ENCODE data around the gene PLEKHG4B. TPM values are rescaled to one million over a fixed set of nuclear protein-coding genes. Genes with fewer than 3 reads are reported as not detected.

Gene PLEKHG4B
- total RNA-seq, 1 experiment from 2014 or later = 0.02 TPM

DNA sequence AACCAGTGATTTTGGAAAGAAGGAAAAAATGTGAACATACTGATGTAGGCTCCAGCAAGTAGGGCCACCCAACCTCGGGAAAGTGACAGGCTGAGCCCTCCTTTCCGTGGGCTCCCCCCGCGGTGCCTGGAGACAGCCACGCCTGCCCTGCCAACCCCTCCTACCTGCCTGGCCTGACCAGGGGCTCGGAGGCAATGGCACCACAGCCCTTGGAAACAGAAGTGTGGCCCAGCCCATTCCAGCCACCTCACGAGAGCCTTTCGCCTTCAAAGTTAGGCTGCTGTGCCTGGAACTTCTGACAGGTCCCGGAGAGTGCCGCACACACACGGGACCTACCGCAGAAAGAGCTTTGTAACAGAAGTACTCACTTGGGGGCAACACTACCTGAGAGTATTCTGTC is 49.8 kb downstream of the PLEKHG4B start:
- H3K9me2 ChIP-seq (ENCODE audit: insufficient read depth) = no peaks in the 10 kb centered on the region
- ChIA-PET CTCF (no interaction called here), POLR2A (no interaction called here), RAD21 (ENCODE audit: low non-redundant PET in 1 of 2, low total read pairs in 2 of 2, uncharacterized antibody in 2 of 2, unreplicated experiment in 2 of 2) (no interaction called here)
- no peak overlapping the region for H3K4me3 ChIP-seq (replicated peaks in 1 of 2; ENCODE audit: low read depth in 1 of 2, low read length in 2 of 2)
- no TSS peak for BruUV-seq (replicated peaks)
- H3K9me3 ChIP-seq (ENCODE audit: control insufficient read depth in 1 of 2, insufficient read depth in 1 of 2, low read depth in 1 of 2, low read length in 2 of 2) = no peaks in the 10 kb centered on the region; a peak in 1 of 4 replicates
- no peaks in the 10 kb centered on the region for H3K27me3 ChIP-seq (ENCODE audit: insufficient read depth, low read length)
- intact Hi-C loops (cut with micrococcal nuclease) = no loop called here
- H2AFZ ChIP-seq (ENCODE audit: low read depth, low read length, poor library complexity, severe bottlenecking) = no peak overlapping the region
- H3K4me1 ChIP-seq (ENCODE audit: control insufficient read depth in 1 of 2, insufficient read depth in 2 of 2, low read length in 2 of 2) = no peaks in the 10 kb centered on the region
- TF ChIP-seq RAD21 (IDR thresholded peaks at IDR 0.05; ENCODE audit: low read depth) (no peak), EZH2phosphoT487 (IDR thresholded peaks at IDR 0.05; ENCODE audit: borderline replicate concordance) (no peak), CBX3 (IDR thresholded peaks at IDR 0.05; ENCODE audit: low read depth) (no peak), EGR1 (IDR thresholded peaks at IDR 0.05; ENCODE audit: low read depth) (no peak), YY1 (IDR thresholded peaks at IDR 0.05; ENCODE audit: extremely low read depth, insufficient replicate concordance, low read depth, low read length) (no peak), ZNF274 (IDR thresholded peaks at IDR 0.05; ENCODE audit: low read depth, low read length) (no peak), POLR2AphosphoS5 (IDR thresholded peaks at IDR 0.05; ENCODE audit: low read depth, low read length) (no peak)
- TF ChIP-seq, protein P1, sequence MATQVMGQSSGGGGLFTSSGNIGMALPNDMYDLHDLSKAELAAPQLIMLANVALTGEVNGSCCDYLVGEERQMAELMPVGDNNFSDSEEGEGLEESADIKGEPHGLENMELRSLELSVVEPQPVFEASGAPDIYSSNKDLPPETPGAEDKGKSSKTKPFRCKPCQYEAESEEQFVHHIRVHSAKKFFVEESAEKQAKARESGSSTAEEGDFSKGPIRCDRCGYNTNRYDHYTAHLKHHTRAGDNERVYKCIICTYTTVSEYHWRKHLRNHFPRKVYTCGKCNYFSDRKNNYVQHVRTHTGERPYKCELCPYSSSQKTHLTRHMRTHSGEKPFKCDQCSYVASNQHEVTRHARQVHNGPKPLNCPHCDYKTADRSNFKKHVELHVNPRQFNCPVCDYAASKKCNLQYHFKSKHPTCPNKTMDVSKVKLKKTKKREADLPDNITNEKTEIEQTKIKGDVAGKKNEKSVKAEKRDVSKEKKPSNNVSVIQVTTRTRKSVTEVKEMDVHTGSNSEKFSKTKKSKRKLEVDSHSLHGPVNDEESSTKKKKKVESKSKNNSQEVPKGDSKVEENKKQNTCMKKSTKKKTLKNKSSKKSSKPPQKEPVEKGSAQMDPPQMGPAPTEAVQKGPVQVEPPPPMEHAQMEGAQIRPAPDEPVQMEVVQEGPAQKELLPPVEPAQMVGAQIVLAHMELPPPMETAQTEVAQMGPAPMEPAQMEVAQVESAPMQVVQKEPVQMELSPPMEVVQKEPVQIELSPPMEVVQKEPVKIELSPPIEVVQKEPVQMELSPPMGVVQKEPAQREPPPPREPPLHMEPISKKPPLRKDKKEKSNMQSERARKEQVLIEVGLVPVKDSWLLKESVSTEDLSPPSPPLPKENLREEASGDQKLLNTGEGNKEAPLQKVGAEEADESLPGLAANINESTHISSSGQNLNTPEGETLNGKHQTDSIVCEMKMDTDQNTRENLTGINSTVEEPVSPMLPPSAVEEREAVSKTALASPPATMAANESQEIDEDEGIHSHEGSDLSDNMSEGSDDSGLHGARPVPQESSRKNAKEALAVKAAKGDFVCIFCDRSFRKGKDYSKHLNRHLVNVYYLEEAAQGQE (IDR thresholded peaks at IDR 0.05; ENCODE audit: low read depth) = no peak
- TF ChIP-seq, protein P2, sequence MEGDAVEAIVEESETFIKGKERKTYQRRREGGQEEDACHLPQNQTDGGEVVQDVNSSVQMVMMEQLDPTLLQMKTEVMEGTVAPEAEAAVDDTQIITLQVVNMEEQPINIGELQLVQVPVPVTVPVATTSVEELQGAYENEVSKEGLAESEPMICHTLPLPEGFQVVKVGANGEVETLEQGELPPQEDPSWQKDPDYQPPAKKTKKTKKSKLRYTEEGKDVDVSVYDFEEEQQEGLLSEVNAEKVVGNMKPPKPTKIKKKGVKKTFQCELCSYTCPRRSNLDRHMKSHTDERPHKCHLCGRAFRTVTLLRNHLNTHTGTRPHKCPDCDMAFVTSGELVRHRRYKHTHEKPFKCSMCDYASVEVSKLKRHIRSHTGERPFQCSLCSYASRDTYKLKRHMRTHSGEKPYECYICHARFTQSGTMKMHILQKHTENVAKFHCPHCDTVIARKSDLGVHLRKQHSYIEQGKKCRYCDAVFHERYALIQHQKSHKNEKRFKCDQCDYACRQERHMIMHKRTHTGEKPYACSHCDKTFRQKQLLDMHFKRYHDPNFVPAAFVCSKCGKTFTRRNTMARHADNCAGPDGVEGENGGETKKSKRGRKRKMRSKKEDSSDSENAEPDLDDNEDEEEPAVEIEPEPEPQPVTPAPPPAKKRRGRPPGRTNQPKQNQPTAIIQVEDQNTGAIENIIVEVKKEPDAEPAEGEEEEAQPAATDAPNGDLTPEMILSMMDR (IDR thresholded peaks at IDR 0.05 in 2 of 3, conservative IDR thresholded peaks at IDR 0.05 in 1 of 3; ENCODE audit: borderline replicate concordance in 1 of 3, insufficient read depth in 1 of 3, low read depth in 2 of 3, low read length in 2 of 3) = no peak
- no peak overlapping the region for H3K9ac ChIP-seq (ENCODE audit: low read length)
- no peaks in the 10 kb centered on the region for H4K20me1 ChIP-seq (ENCODE audit: insufficient read depth)
- DNase-seq (ENCODE audit: low read depth, low spot score) = no peak
- H3K4me2 ChIP-seq (ENCODE audit: low read length) = no peak overlapping the region
- H3K27ac ChIP-seq (ENCODE audit: low read depth, low read length) = no peak overlapping the region
- H3K36me3 ChIP-seq (ENCODE audit: control insufficient read depth in 1 of 2, insufficient read depth in 2 of 2, low read length in 2 of 2) = no peaks in the 10 kb centered on the region
- no peaks in the 10 kb centered on the region for H3K79me2 ChIP-seq (ENCODE audit: insufficient read depth, low read length)
- no peak for ATAC-seq

Measured in HCT116 (cell line).